Measurements from ENCODE around the gene CFI. TPM values are rescaled to one million over a fixed set of nuclear protein-coding genes. Genes with fewer than 3 reads are reported as not detected.
A peak's percentile ranks its signal among the peaks of the same experiment; 100 is the strongest.

Gene CFI
- total RNA-seq, 1 donor from 2014 or later = 10.6 TPM

GRCh38 chr4:109739547-109739946, 62.3 kb downstream of the CFI start:
- intact Hi-C loops (cut with DNase I) = no loop called here
- DNase-seq (no peak), ATAC-seq (ENCODE audit: poor library complexity) (no peak)

- ATAC-seq (ENCODE audit: poor library complexity) = no peak
- intact Hi-C loops (cut with DNase I) = no loop called here
- no peak for DNase-seq
Measured at GRCh38 chr4:109738104-109738872, 63.5 kb downstream of the CFI start.

- DNase-seq (no peak), ATAC-seq (ENCODE audit: poor library complexity) (peak; percentile 51)
- intact Hi-C loops (cut with DNase I) = no loop called here
Measured at GRCh38 chr4:109735566-109736365, 66.0 kb downstream of the CFI start.

- intact Hi-C loops (cut with DNase I) = no loop called here
- ATAC-seq (ENCODE audit: poor library complexity) (no peak), DNase-seq (no peak)
Measured at GRCh38 chr4:109733728-109734127, 68.1 kb downstream of the CFI start.

GRCh38 chr4:109730619-109731545, 70.9 kb downstream of the CFI start:
- no peak for ATAC-seq (ENCODE audit: poor library complexity)
- intact Hi-C loops (cut with DNase I) = no loop called here

GRCh38 chr4:109729718-109730618, 71.8 kb downstream of the CFI start, which contains the start of gene PLA2G12A:
Gene PLA2G12A, minus strand, starts transcription at chr4:109730070. Its CDS starts 261 bp downstream, at chr4:109729809.
- peak; percentile 98 for ATAC-seq (ENCODE audit: poor library complexity)
- DNase-seq = peak; percentile 77
- intact Hi-C loops (cut with DNase I) = no loop called here

More at GRCh38 chr4:109730619-109731545, 70.9 kb downstream of the CFI start:
- DNase-seq = no peak

- intact Hi-C loops (cut with DNase I) = no loop called here
- DNase-seq (no peak), ATAC-seq (ENCODE audit: poor library complexity) (peak; percentile 34)
Measured at GRCh38 chr4:109729117-109729717, 72.6 kb downstream of the CFI start.

- intact Hi-C loops (cut with DNase I) = no loop called here
- ATAC-seq (ENCODE audit: poor library complexity) (no peak), DNase-seq (no peak)
Measured at GRCh38 chr4:109728385-109728784, 73.4 kb downstream of the CFI start.

- ATAC-seq (ENCODE audit: poor library complexity) (no peak), DNase-seq (no peak)
- intact Hi-C loops (cut with DNase I) = no loop called here
Measured at GRCh38 chr4:109723110-109723509, 78.7 kb downstream of the CFI start.

- ATAC-seq (ENCODE audit: poor library complexity) = no peak
- intact Hi-C loops (cut with DNase I) = no loop called here
Measured at GRCh38 chr4:109722357-109722756, 79.4 kb downstream of the CFI start.

GRCh38 chr4:109721033-109721432, 80.8 kb downstream of the CFI start:
- intact Hi-C loops (cut with DNase I) = no loop called here
- ATAC-seq (ENCODE audit: poor library complexity) (no peak), DNase-seq (no peak)

More at GRCh38 chr4:109722357-109722756, 79.4 kb downstream of the CFI start:
- DNase-seq = no peak

GRCh38 chr4:109719604-109720003, 82.2 kb downstream of the CFI start:
- intact Hi-C loops (cut with DNase I) = no loop called here
- ATAC-seq (ENCODE audit: poor library complexity) = no peak
- no peak for DNase-seq

- DNase-seq = no peak
- no peak for ATAC-seq (ENCODE audit: poor library complexity)
- intact Hi-C loops (cut with DNase I) = no loop called here
Measured at GRCh38 chr4:109718759-109719158, 83.0 kb downstream of the CFI start.

- ATAC-seq (ENCODE audit: poor library complexity) = no peak
- no peak for DNase-seq
- intact Hi-C loops (cut with DNase I) = no loop called here
Measured at GRCh38 chr4:109713500-109713899, 88.3 kb downstream of the CFI start.

- ATAC-seq (ENCODE audit: poor library complexity) (no peak), DNase-seq (no peak)
- intact Hi-C loops (cut with DNase I) = no loop called here
Measured at GRCh38 chr4:109708990-109709389, 92.8 kb downstream of the CFI start.

GRCh38 chr4:109708435-109708834, 93.4 kb downstream of the CFI start:
- intact Hi-C loops (cut with DNase I) = no loop called here
- no peak for DNase-seq
- no peak for ATAC-seq (ENCODE audit: poor library complexity)

- ATAC-seq (ENCODE audit: poor library complexity) (peak; percentile 2), DNase-seq (no peak)
- intact Hi-C loops (cut with DNase I) = loop anchor here (5.0 kb wide), 1 partner anchor 113 kb away; the partner anchor contains the start of gene GAR1
Measured at GRCh38 chr4:109703664-109704361, 98.0 kb downstream of the CFI start.

Measured in Right ventricle myocardium superior (tissue), 1 donor.